ENCODE measurements around the gene PLXNA4.
"Not testable (repeated sequence)": the region's sequence is repeated elsewhere in the genome, so short reads cannot be mapped to it uniquely, and the experiment has no call there.

The PLXNA4 gene

GRCh38 chr7:132189881-132190280, 386.4 kb downstream of the PLXNA4 start:
- no peak for DNase-seq

- DNase-seq = no peak
These were observed 388.1 kb downstream of the PLXNA4 start for GRCh38 chr7:132187869-132188789.

GRCh38 chr7:132187391-132187790, 388.9 kb downstream of the PLXNA4 start:
- no peak for DNase-seq

- no peak for DNase-seq
These were observed 391.1 kb downstream of the PLXNA4 start for GRCh38 chr7:132185150-132185549.

GRCh38 chr7:132183781-132184380, 392.4 kb downstream of the PLXNA4 start:
- DNase-seq = no peak

DNA sequence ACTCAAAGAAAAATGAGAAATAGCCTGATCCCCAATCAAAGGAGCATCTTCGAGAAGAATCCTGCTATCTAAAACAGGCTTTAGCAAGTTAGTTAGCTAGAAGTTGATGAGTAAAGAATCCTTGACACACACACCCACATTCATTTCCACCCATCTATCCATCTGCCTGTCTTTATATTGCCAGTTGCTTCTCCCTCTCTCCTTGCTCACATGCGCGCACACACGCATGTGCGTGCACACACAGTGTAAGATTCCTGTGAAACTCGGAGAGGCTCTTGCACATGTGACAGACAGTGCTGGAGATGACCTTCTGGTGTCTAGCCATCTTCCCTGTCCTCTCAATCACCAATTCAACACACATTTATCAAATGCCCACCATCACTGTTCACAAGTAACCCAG, 393.3 kb downstream of the PLXNA4 start:
- no peak for DNase-seq

DNA sequence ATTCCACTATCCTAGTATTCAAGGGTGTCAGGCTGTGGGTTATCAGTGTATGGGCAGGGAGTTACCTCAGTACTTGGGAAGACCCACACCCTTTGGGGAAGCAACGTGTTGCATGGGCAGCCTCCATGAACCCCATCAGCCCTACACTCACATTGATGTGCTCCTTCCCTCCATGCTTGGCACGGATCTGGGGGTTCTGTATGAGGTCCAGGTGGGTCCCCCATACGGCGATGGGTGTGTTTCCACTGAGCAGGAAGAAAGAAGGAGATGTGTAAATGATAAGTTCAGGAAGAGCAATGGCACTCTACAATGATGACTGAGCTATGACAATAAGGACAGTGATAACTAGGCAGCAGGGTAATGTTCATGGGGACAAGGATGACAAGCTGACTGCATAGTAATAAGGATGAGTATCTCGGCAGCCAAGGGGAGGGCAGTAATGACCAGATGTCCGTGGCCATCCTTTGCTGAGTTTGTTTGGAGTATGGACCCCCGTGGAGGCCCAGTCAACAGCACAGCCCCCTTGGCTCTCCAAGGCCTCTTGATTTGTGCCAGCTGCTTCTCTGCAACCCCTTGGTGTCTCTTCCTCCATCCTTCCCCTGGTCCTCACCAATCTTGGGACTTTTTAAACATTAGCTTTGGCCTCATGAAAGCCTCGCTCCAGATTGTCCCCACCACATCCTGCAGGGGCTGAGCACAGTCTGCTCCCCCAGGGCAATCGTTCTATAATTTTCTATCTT, 394.2 kb downstream of the PLXNA4 start:
- no peak for DNase-seq

DNA sequence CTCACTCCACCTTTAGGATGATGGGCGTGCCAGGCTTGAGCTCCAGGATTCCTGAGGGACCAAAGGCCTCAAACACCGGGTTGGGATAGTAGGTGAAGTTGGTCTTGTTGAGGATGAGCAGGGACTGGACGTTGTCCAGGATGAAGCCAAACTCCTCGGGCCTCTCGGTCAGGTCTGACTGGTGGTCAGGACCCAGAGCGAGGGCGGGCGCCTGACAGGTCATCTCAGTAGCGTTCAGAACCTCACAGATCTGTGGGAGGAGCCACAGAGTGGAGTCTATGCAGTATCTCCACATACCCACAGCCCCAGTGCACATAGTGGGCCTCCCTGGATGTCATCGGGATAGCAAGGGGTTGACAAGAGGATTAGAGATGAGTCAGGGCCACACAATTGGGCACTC, 394.9 kb downstream of the PLXNA4 start:
- DNase-seq = no peak

GRCh38 chr7:132180481-132180880, 395.8 kb downstream of the PLXNA4 start:
- DNase-seq = no peak

- no peak for DNase-seq
These were observed 396.6 kb downstream of the PLXNA4 start for GRCh38 chr7:132179681-132180080.

GRCh38 chr7:132179080-132179430, 397.2 kb downstream of the PLXNA4 start:
- DNase-seq = no peak

DNA sequence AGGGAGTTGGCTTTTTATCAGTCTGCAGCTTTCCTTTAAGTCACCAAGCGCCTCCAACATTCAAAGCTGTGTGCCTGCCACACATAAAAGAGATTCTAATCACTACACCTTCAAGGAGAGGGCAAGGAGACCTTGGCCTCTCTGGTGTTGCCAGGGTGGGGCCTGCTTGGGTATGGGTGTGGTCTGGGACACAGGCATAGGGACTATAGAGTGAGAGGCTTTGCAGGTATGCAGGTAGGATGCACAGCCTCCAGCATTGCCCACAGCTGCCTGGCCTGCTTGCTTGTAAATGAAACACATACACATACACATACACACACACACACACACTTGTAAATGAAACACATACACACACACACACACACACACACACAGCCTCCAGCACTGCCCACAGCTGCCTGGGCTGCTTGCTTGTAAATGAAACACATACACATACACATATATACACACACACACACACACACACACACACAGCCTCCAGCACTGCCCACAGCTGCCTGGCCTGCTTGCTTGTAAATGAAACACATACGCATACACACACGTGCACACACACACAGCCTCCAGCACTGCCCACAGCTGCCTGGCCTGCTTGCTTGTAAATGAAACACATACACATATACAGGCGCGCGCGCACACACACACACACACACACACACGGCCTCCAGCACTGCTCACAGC, 397.7 kb downstream of the PLXNA4 start:
- not testable (repeated sequence) for DNase-seq

DNA sequence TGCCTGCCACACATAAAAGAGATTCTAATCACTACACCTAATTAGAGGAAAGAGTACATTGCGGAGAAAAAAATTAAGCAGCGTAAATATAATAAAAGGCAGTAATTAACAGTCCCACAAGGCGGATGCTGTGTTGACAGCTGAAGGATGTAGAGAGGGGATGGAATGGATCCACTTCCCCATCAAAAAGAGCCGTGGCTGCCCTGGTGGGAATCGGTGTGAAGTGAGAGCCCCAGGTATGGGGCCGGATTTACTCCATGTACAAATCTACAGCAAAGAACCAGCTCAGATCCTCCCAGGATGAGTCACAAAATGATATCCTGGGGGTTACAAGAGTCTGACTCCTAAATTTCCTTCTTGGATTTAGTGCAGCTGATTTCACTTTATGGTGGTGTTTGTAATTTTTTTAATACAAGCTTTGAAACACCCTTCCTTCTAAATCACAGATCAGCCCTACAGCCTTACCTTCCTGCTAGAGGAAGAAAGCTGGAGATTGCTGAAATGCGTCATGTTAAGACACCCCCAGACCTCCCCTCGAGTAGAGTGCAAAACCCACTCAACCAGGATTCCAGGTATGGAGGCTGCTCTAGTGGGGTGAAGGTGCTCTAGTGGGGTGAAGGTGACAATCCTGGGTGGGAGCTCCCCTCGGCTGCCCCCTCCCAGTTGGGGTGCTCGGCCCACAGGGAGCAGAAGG, 398.4 kb downstream of the PLXNA4 start:
- no peak for DNase-seq

- no peak for DNase-seq
These were observed 399.6 kb downstream of the PLXNA4 start for GRCh38 chr7:132176719-132177118.

- no peak for DNase-seq
These were observed 405.1 kb downstream of the PLXNA4 start for GRCh38 chr7:132171130-132171576.

DNA sequence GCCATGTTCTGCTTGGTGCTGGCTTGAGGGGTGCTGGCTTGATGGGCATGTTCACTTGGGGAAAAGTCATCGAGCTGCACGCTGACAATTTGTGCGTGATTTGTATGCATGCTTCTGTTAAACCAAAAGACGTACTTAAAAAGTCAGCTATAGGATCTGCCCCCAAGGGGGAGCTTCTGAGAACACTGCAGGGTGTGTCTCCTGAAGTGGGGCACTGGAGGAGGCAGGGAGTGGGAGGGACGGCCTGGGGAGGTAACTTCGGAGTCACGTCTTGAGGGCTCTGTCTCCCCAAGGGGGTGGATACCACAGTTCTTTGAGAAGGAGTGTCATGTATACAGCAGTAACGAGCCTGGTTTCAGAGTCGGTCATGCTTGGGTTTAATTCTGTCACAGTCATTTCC, 406.5 kb downstream of the PLXNA4 start:
- no peak for DNase-seq

- no peak for DNase-seq
These were observed 408.0 kb downstream of the PLXNA4 start for GRCh38 chr7:132168239-132168638.

GRCh38 chr7:132165695-132166094, 410.6 kb downstream of the PLXNA4 start:
- not testable (repeated sequence) for DNase-seq

- no peak for DNase-seq
These were observed 411.6 kb downstream of the PLXNA4 start for GRCh38 chr7:132164558-132165125.

- DNase-seq = no peak
These were observed 413.6 kb downstream of the PLXNA4 start for GRCh38 chr7:132162556-132163144.

DNA sequence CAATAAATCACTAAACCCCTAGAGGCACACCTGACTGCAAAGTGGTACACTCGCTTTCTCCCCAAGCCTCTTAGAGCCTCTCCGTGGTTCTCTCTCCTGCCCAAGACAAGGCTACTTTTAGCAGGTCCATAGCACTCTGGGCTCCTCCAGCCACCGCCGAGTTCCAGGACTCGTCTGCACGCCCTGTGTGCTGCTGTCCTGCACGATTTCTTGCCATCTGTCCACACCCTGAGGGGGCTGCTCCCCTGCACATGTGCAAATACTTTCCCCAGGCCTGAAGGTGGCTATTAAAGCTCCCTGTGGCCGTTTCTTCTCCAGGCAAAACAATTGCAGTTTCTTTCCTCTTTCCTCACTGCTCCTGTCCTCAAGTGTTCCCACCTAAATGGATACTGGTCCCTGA, 414.3 kb downstream of the PLXNA4 start:
- DNase-seq = no peak

DNA sequence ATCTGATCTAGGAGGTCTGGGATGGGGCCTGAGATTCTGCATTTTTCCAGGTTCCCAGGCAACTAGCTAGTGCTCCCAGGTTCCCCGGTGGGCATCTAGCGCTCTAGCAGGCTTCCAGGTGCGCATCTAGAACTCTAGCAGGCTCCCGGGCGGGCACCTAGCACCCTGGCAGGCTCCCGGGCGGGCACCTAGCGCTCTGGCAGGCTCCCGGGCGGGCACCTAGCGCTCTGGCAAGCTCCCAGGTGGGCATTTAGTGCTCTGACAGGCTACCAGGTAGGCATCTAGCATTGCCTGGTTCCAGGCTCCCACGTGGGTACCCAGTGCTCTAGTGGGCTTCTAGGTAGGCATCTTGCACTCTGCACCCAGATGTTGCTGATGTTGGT, 414.7 kb downstream of the PLXNA4 start:
- no peak for DNase-seq
